Measurements from ENCODE around the gene SDF4. TPM values are rescaled to one million over a fixed set of nuclear protein-coding genes. Genes with fewer than 3 reads are reported as not detected.
A peak's percentile ranks its signal among the peaks of the same experiment; 100 is the strongest.

SDF4 gene
- total and polyA plus RNA-seq, 2 of the 13 experiments (the other 11 are each of a cell fraction or from before 2014, with no cell fraction given), result 80.8 to 107 TPM

DNA sequence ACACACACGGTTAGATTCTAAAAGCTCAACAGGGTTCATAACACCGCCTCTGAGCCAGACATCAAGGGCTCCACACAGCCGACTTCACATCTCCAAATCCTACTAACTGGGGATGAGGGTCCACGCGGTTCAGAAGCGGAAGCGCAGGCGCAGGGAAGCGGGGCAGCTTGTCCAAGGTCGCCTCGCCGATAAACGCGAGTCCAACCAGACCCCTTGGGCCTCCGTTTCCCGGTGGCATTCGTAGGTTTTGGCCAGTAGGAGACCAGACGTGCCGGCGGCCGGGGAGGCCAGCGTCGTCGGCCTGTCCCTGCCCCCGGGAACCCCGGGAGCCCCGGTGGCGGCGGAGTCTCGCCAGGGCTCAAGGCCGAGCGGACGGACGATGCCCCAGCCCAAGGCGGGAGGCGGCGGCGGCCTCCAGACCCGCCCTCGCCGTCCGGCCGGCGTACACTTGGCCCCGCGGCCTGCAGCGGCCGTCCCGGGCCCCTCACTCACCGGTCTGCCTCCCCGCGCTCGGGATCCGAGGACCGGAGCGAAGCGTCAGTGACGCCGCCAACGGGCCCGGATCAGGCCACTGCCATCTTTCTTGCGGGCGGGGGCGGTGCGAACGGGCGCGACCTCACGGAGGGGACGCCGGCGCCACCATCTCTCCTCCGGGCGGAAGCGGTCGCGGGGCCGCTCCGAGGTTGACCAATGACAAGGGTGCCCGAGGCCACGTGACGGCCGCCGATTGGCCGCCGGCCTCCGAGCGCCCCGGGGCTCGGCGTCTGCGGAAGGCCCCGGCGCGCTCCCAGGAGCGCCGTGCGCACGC, at the start of gene SDF4 (continued):
- TF ChIP-seq CENPT (CRISPR knock-in tag; IDR thresholded peaks at IDR 0.05; ENCODE audit: low read depth) (no peak), SMAD3 (CRISPR knock-in tag; IDR thresholded peaks at IDR 0.05) (no peak), ZNF607 (CRISPR knock-in tag; IDR thresholded peaks at IDR 0.05; ENCODE audit: borderline replicate concordance) (peak; percentile 95), AGO1 (IDR thresholded peaks at IDR 0.05; ENCODE audit: low read depth, low read length, poor library complexity, severe bottlenecking) (peak; percentile 94), POLR2AphosphoS2 (IDR thresholded peaks at IDR 0.05; ENCODE audit: low read depth, low read length) (no peak), MLLT10 (CRISPR knock-in tag; IDR thresholded peaks at IDR 0.05) (no peak), RORA (CRISPR knock-in tag; IDR thresholded peaks at IDR 0.05) (no peak), KLF6 (CRISPR knock-in tag; IDR thresholded peaks at IDR 0.05) (peak; percentile 41)
- TF ChIP-seq, protein P1, sequence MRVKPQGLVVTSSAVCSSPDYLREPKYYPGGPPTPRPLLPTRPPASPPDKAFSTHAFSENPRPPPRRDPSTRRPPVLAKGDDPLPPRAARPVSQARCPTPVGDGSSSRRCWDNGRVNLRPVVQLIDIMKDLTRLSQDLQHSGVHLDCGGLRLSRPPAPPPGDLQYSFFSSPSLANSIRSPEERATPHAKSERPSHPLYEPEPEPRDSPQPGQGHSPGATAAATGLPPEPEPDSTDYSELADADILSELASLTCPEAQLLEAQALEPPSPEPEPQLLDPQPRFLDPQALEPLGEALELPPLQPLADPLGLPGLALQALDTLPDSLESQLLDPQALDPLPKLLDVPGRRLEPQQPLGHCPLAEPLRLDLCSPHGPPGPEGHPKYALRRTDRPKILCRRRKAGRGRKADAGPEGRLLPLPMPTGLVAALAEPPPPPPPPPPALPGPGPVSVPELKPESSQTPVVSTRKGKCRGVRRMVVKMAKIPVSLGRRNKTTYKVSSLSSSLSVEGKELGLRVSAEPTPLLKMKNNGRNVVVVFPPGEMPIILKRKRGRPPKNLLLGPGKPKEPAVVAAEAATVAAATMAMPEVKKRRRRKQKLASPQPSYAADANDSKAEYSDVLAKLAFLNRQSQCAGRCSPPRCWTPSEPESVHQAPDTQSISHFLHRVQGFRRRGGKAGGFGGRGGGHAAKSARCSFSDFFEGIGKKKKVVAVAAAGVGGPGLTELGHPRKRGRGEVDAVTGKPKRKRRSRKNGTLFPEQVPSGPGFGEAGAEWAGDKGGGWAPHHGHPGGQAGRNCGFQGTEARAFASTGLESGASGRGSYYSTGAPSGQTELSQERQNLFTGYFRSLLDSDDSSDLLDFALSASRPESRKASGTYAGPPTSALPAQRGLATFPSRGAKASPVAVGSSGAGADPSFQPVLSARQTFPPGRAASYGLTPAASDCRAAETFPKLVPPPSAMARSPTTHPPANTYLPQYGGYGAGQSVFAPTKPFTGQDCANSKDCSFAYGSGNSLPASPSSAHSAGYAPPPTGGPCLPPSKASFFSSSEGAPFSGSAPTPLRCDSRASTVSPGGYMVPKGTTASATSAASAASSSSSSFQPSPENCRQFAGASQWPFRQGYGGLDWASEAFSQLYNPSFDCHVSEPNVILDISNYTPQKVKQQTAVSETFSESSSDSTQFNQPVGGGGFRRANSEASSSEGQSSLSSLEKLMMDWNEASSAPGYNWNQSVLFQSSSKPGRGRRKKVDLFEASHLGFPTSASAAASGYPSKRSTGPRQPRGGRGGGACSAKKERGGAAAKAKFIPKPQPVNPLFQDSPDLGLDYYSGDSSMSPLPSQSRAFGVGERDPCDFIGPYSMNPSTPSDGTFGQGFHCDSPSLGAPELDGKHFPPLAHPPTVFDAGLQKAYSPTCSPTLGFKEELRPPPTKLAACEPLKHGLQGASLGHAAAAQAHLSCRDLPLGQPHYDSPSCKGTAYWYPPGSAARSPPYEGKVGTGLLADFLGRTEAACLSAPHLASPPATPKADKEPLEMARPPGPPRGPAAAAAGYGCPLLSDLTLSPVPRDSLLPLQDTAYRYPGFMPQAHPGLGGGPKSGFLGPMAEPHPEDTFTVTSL (CRISPR knock-in tag; IDR thresholded peaks at IDR 0.05; ENCODE audit: borderline replicate concordance), result no peak; the same call in 1 of the 2 replicates
- TF ChIP-seq, protein P2, sequence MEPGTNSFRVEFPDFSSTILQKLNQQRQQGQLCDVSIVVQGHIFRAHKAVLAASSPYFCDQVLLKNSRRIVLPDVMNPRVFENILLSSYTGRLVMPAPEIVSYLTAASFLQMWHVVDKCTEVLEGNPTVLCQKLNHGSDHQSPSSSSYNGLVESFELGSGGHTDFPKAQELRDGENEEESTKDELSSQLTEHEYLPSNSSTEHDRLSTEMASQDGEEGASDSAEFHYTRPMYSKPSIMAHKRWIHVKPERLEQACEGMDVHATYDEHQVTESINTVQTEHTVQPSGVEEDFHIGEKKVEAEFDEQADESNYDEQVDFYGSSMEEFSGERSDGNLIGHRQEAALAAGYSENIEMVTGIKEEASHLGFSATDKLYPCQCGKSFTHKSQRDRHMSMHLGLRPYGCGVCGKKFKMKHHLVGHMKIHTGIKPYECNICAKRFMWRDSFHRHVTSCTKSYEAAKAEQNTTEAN (CRISPR knock-in tag; conservative IDR thresholded peaks at IDR 0.05), result 0 out of 2 replicates have a peak, but pooled peaks have one; percentile 62
- TF ChIP-seq, protein P3, sequence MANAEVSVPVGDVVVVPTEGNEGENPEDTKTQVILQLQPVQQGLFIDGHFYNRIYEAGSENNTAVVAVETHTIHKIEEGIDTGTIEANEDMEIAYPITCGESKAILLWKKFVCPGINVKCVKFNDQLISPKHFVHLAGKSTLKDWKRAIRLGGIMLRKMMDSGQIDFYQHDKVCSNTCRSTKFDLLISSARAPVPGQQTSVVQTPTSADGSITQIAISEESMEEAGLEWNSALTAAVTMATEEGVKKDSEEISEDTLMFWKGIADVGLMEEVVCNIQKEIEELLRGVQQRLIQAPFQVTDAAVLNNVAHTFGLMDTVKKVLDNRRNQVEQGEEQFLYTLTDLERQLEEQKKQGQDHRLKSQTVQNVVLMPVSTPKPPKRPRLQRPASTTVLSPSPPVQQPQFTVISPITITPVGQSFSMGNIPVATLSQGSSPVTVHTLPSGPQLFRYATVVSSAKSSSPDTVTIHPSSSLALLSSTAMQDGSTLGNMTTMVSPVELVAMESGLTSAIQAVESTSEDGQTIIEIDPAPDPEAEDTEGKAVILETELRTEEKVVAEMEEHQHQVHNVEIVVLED (CRISPR knock-in tag; IDR thresholded peaks at IDR 0.05; ENCODE audit: borderline replicate concordance), result peak; percentile 92
- TF ChIP-seq, protein P4, sequence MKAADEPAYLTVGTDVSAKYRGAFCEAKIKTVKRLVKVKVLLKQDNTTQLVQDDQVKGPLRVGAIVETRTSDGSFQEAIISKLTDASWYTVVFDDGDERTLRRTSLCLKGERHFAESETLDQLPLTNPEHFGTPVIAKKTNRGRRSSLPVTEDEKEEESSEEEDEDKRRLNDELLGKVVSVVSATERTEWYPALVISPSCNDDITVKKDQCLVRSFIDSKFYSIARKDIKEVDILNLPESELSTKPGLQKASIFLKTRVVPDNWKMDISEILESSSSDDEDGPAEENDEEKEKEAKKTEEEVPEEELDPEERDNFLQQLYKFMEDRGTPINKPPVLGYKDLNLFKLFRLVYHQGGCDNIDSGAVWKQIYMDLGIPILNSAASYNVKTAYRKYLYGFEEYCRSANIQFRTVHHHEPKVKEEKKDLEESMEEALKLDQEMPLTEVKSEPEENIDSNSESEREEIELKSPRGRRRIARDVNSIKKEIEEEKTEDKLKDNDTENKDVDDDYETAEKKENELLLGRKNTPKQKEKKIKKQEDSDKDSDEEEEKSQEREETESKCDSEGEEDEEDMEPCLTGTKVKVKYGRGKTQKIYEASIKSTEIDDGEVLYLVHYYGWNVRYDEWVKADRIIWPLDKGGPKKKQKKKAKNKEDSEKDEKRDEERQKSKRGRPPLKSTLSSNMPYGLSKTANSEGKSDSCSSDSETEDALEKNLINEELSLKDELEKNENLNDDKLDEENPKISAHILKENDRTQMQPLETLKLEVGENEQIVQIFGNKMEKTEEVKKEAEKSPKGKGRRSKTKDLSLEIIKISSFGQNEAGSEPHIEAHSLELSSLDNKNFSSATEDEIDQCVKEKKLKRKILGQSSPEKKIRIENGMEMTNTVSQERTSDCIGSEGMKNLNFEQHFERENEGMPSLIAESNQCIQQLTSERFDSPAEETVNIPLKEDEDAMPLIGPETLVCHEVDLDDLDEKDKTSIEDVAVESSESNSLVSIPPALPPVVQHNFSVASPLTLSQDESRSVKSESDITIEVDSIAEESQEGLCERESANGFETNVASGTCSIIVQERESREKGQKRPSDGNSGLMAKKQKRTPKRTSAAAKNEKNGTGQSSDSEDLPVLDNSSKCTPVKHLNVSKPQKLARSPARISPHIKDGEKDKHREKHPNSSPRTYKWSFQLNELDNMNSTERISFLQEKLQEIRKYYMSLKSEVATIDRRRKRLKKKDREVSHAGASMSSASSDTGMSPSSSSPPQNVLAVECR (CRISPR knock-in tag; IDR thresholded peaks at IDR 0.05; ENCODE audit: borderline replicate concordance), result peak; percentile 84; the same call in 1 of the 2 replicates
- TF ChIP-seq, protein P5, sequence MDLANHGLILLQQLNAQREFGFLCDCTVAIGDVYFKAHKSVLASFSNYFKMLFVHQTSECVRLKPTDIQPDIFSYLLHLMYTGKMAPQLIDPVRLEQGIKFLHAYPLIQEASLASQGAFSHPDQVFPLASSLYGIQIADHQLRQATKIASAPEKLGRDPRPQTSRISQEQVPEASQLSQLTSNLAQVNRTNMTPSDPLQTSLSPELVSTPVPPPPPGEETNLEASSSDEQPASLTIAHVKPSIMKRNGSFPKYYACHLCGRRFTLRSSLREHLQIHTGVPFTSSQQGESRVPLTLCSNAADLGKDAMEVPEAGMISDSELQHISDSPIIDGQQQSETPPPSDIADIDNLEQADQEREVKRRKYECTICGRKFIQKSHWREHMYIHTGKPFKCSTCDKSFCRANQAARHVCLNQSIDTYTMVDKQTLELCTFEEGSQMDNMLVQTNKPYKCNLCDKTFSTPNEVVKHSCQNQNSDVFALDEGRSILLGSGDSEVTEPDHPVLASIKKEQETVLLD (CRISPR knock-in tag; IDR thresholded peaks at IDR 0.05; ENCODE audit: low read depth), result peak; percentile 66; the same call in 1 of the 2 replicates
